Sigmoid colon (tissue), 4 donors: Measurements from ENCODE around the gene ADSS1.

ENCODE experiments used
- POLR2A ChIP-seq, 2 donors: fragments of 450-650 bp; IDR thresholded peaks; one replicate each; pipeline ENCODE4 v1.6.1; 2016; ENCODE audit warnings: antibody characterized with exemption in 2 of 2, mild to moderate bottlenecking in 2 of 2, moderate library complexity in 2 of 2
- POLR2AphosphoS5 ChIP-seq, 4 donors: sonication (generic); formaldehyde crosslinking; IDR thresholded peaks; one replicate each; pipeline ENCODE4 v1.6.1; 2017; ENCODE audit warnings: antibody characterized with exemption in 4 of 4
- TF ChIP-seq, protein P1 (sequence below), 4 experiments: fragments of 450-650 bp in 3 of 4; fragments of 200-600 bp in 1 of 4; IDR thresholded peaks; one replicate each; pipeline ENCODE4 v1.5.1; 2016 to 2019; ENCODE audit warnings: antibody characterized with exemption in 4 of 4, mild to moderate bottlenecking in 3 of 4, moderate library complexity in 2 of 4

GRCh38 chr14:104793703-104793959, 69.6 kb downstream of the ADSS1 start:
- TF ChIP-seq, protein P1, sequence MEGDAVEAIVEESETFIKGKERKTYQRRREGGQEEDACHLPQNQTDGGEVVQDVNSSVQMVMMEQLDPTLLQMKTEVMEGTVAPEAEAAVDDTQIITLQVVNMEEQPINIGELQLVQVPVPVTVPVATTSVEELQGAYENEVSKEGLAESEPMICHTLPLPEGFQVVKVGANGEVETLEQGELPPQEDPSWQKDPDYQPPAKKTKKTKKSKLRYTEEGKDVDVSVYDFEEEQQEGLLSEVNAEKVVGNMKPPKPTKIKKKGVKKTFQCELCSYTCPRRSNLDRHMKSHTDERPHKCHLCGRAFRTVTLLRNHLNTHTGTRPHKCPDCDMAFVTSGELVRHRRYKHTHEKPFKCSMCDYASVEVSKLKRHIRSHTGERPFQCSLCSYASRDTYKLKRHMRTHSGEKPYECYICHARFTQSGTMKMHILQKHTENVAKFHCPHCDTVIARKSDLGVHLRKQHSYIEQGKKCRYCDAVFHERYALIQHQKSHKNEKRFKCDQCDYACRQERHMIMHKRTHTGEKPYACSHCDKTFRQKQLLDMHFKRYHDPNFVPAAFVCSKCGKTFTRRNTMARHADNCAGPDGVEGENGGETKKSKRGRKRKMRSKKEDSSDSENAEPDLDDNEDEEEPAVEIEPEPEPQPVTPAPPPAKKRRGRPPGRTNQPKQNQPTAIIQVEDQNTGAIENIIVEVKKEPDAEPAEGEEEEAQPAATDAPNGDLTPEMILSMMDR (IDR thresholded peaks at IDR 0.05), result no peak
- no peak for TF ChIP-seq POLR2AphosphoS5 (IDR thresholded peaks at IDR 0.05)
- TF ChIP-seq POLR2A (IDR thresholded peaks at IDR 0.05), result no peak
